ENCODE results near the gene CDC5L.

Gene CDC5L

DNA sequence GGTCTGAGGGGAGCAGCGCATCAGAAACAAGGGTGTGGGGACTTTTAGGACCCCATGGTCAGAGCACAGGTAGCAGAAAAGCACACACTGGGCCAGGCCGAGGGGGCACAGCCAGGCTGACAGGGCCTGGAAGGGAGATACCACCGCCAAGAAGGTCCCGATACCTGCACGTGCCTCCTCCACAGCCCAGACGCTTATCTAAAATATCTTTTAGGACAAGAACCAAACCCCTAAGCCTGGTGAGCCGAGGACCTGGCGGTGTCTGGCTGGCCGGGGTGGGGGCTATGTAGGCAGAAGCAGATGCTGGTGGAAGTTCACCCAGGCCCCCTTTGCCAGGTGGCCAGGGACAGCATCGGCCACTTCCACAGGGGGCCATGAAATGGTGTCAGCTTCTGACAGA is 89.3 kb downstream of the CDC5L start:
- no peak for DNase-seq

GRCh38 chr6:44477293-44477894 is 89.9 kb downstream of the CDC5L start:
- no peak for DNase-seq

- DNase-seq: no peak
Measured at GRCh38 chr6:44478158-44478557, 90.7 kb downstream of the CDC5L start.

DNA sequence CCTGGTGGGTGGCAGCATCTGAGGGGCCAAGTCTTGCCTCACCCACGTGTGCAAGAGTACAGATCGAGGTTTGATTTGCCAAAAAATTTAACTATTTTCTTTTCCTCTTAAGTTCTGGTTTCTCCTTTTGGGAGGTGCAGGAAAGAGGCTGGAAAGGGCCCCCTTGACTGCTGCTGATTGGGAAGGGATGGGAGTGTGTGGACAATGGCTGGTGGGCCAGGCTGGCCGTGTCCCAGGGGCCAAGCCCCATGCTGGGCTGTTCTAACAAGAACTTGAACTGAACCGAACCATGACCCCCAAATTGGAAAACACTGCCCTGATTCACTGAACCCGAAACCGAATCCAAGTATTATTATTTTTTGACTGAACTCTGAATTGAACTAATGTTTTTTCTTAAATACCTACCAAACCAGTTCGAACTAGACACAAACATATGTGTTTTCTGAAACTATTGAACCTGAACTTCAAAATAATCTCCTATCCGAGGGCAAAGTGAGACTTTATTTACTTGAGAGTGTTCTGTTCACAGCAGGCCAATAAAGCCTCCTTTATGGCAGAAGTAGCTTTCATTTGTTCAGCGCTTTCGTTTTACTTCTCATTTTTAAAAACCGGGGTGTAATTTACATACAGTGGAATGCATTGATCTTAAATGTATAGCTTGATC is 91.2 kb downstream of the CDC5L start:
- DNase-seq: no peak

DNA sequence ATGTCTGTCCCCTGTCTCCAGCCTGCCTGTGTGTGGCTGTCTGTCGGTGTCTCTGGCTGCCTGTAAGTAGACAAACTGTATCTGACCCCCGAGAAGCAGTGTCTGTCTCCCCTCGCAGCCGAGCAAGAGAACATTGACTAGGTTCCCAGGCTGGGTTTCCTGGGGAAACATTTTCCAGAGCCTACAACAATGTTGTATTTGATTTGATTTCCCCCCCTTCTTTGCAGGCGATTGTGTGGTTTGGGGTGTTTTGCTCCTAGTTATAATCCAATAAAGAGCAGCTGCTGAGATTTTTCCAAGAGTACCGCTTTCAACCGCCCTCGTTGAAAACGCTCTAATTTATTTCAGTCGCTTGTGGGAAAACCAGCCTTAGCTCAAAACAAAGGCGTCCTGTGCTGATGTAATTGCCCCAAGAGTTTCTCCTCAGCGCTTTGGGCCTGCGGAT is 92.6 kb downstream of the CDC5L start:
- no peak for DNase-seq

- DNase-seq: no peak
Measured at GRCh38 chr6:44481056-44481455, 93.5 kb downstream of the CDC5L start.

DNA sequence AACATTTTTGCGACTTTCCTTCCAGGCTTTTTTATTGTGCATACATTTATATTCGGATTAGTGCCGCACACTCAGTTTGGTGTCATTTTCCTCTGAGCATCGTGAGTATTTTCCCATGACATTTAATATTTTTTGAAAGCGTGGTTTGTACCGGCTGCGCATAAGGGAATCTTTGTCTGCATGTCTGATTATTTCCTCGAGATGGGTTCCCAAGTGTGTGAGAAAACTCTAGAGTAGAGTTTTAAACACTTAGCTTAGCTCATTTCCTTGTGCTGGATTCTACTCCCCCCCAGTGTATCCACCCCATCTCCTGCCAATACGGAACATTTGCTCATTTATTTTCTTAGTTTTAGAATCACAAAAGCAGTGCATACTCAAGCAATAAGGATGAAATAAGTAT is 94.3 kb downstream of the CDC5L start:
- no peak for DNase-seq

- no peak for DNase-seq
Measured at GRCh38 chr6:44485601-44486401, 98.3 kb downstream of the CDC5L start.

DNA sequence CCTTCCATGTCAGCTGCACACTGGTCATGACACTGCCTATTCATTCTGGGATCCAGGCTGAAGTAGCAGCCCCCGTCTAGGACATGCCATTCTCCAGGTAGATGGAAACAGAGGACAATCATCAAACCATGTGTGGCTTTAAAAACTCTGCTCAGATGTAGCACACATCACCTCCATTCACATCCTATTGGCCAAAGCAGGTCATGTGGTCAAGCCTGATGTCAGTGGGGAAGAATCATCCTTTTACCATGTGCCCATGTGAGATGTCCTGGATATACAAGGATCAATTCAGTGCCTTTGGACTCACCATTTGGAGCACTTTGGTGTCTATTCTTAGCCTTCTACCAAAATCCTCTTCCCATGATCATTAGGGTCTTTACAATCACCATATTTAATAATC is 99.5 kb downstream of the CDC5L start:
- no peak for DNase-seq

GRCh38 chr6:44487586-44487985 is 100.1 kb downstream of the CDC5L start:
- no peak for DNase-seq

- DNase-seq: no peak
Measured at GRCh38 chr6:44489910-44490604, 102.6 kb downstream of the CDC5L start.

GRCh38 chr6:44493132-44493531 is 105.6 kb downstream of the CDC5L start:
- no peak for DNase-seq

DNA sequence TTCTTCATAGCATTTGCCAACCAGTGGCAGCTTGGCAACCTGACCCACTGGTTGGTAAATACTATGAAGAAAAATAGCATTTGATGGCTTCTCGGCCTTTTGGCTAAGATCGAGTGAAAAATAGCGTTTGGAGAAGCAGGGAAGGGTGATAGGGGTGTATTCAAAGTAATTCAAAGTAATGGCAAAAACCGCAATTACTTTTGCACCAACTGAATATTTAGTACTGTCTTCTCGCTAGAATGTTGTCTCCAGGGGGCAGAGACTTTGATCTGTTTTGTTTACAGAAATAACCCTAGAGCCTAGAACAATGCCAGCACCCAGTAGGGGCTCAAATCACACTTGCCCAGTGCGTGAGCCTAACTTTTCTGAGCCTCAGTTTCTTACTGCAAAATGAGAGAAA is 106.1 kb downstream of the CDC5L start:
- no peak for DNase-seq

DNA sequence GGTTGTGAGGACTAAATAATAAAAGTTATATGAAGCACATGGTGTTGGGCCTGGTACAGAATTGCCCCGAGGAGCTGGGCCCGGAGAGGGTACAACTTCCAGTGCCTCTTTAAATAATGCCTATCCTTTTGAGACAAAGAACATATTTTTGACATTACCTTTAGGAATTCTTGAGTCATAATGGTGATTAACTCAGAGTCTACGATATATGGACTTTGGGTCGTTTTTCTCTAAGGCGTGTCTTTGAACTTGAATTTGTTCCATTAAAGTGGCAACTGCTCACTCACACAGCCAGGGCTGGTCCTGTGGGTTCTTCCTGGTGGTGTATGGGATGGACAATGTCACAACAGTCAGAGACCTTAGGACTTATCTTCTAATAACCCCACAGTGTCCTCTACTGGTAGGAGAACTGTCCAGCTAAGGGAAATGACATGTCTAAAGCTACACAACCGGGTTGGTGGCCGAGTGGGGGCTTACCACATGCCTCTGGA is 106.5 kb downstream of the CDC5L start:
- DNase-seq: no peak

DNA sequence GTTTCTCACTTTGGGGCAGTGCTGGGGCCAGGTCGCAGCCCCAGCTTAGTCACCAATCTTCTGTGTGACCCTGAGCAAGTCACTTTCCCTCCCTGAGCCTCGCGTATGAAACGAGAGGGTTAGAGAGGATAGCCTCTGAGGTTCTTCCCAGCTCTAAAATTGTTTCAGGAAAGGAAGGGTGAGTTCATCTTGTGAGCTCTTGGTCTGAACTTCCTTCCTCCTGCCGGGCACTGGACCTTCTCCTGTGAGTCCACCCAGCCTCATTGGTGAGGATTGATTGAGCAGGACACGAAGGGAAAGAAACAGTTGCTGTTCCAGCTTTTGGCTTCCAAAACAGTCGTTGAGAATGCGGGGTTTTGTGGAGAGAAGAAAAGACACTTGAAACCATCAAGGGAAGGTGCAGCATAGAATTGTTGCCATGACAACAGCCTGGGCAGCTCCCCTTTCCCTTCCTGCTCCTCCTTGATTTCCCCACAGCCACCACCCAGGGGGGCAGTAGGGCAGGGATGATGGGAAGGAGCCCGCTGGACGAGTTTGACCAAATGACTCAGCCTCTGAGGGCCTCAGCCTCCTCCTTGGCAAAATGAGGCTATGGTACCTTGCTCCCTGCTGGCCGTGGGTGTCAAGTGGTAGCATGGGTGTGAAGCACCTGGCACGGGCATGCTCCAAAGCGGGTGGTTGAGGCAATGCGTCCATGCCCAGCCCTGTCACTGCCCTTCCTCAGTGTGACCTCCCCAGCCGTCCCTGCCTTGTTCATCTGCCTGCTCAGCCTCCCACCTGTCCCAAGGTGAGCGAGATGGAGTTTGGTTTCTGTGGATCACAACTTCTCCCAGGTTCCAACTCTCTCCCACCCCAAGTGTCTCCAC is 107.8 kb downstream of the CDC5L start:
- DNase-seq: no peak

DNA sequence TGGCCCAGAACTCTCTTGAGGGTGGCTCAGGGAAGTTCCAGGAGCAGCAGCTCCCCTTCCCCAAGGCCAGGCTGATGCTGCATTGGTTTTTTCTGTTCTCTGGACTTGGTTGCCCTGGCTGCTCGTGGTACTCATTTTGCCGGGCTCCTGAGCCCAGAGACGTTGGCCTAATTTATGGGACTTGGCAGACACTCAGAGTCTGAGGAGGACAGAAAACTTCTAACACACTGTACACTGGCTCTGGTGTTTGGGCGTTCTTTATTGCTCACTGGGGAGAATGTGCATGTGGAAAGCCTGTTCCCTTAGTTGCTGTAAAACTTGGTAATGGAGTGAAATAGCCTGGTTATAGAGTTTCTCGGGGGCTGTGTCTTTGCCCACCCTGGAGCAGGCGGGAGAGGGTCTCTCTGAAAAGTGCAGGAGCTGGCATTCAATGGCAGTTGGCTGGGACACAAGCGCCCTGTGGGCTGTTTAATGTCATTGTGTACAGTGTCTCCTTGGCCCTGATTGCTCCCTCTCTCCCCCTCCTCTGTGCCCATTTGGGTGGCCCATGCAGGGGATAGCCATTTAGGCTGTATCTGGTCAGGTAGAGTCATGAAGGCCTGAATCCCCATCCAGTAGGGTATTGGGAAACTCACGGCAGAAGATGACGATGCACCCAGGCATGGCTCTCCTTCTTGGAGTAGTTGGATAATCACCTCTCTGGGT is 109.3 kb downstream of the CDC5L start:
- DNase-seq: no peak

DNA sequence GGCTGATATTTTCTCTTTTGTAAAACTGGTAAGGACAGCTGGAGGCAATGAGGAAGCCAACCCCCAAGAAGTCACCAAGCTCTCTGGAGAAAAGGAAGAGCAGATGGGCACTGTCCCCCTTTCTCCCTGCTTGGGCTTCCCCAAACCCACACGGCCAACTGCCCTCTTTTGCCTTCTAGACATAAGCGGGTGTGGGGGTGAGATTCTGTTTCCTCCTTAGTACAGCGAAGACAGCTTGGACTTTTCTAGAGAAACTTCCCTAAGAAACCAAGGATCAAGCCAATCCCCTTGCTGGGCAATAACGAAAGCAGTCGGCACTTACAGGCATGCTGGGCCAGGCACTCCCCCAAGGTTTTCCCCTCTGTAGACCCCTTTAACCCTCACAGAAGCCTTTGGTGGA is 110.3 kb downstream of the CDC5L start:
- DNase-seq: no peak

- no peak for DNase-seq
Measured at GRCh38 chr6:44498436-44498835, 110.9 kb downstream of the CDC5L start.

GRCh38 chr6:44499609-44500008 is 112.1 kb downstream of the CDC5L start:
- DNase-seq: no peak

All from stimulated activated CD4-positive, alpha-beta T cell treated with anti-CD3 and anti-CD28 coated beads, Interleukin-2, amount 100 ng/mL, for 48 hours (primary cell).